Neural progenitor cell (in vitro differentiated cells): ENCODE results near the gene PWWP2A.

Source experiments
- CTCF ChIP-seq: fragments of 200-600 bp; sonication (generic); IDR thresholded peaks from 2 replicates; pipeline ENCODE4 v1.5.1; 2017; ENCODE audit warnings: antibody characterized with exemption, mild to moderate bottlenecking
- EZH2 ChIP-seq: fragments of 200-600 bp; sonication (generic); IDR thresholded peaks from 2 replicates; pipeline ENCODE4 v1.6.1; 2017; ENCODE audit warnings: antibody characterized with exemption, mild to moderate bottlenecking, moderate library complexity

DNA sequence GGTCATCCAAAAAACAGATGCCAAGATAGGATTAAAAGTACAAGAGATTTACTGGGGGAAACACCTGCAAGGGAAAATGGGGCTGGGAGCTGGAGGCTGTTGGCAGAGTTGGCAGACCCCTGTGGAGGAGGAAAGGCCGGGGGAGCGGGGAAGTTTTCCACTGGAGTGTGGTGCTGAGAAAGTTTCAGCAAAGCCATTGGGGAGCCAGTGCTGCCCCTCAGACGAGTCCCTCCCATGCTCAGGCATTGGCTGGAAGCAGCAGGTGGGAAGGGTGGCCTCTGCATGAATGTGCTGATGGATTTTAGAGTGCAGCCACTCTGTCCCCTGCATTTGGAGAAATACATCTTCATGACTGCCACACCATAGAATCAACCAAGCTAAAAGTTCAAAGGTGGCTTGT is 57.5 kb downstream of the PWWP2A start:
- no peak for TF ChIP-seq CTCF
- no peak for TF ChIP-seq EZH2
